Heart left ventricle (tissue), 16 donors: ENCODE results near the gene CEP128. TPM values are rescaled to one million over a fixed set of nuclear protein-coding genes. Genes with fewer than 3 reads are reported as not detected.

ENCODE experiments used
- ATAC-seq, 4 donors: fragments of 200-7000 bp; cut with Tn5 transposase; one replicate each; pipeline ENCODE4 v1.9.1; 2020 to 2022; ENCODE audit warnings: moderate library complexity in 4 of 4, mild to moderate bottlenecking in 3 of 4, moderate number of reproducible peaks in 1 of 4
- DNase-seq, 5 donors: peaks; one replicate each; pipeline ENCODE4 v3.0.0-alpha.2; 2020
- H3K27ac ChIP-seq, 12 donors: fragments of 200-600 bp; sonication (generic) in 4 of 12; one replicate each; pipeline versions ENCODE4 v1.5.0 to v1.8.0; 2016 to 2022; ENCODE audit warnings: mild to moderate bottlenecking in 2 of 12
- H3K27me3 ChIP-seq, 9 donors: fragments of 200-600 bp; sonication (generic) in 2 of 9; one replicate each; pipeline versions ENCODE4 v1.5.1 to v1.8.0; 2016 to 2022; ENCODE audit warnings: mild to moderate bottlenecking in 3 of 9
- H3K36me3 ChIP-seq, 9 donors: fragments of 200-600 bp; sonication (generic) in 2 of 9; one replicate each; pipeline versions ENCODE4 v1.5.0 to v1.8.0; 2018 to 2022; ENCODE audit warnings: mild to moderate bottlenecking in 2 of 9
- H3K4me1 ChIP-seq, 12 donors: fragments of 200-600 bp; sonication (generic) in 4 of 12; one replicate each; pipeline versions ENCODE4 v1.5.0 to v1.8.0; 2016 to 2022; ENCODE audit warnings: mild to moderate bottlenecking in 3 of 12
- H3K4me3 ChIP-seq, 12 donors: fragments of 200-600 bp; sonication (generic) in 4 of 12; one replicate each; pipeline versions ENCODE4 v1.5.0 to v1.8.0; 2017 to 2022; ENCODE audit warnings: mild to moderate bottlenecking in 9 of 12, moderate library complexity in 4 of 12
- H3K9me3 ChIP-seq, 12 donors: fragments of 200-600 bp; sonication (generic) in 4 of 12; one replicate each; pipeline versions ENCODE4 v1.5.0 to v1.8.0; 2016 to 2022; ENCODE audit warnings: mild to moderate bottlenecking in 1 of 12
- CTCF ChIP-seq, 12 donors: fragments of 200-600 bp; sonication (generic) in 4 of 12; IDR thresholded peaks; one replicate each; pipeline versions ENCODE4 v1.5.0 to v1.8.0; 2018 to 2022; ENCODE audit warnings: antibody characterized with exemption in 12 of 12, mild to moderate bottlenecking in 5 of 12
- POLR2A ChIP-seq, 2 donors: fragments of 450-650 bp; IDR thresholded peaks; one replicate each; pipeline ENCODE4 v1.6.1; 2017; ENCODE audit warnings: antibody characterized with exemption in 2 of 2, mild to moderate bottlenecking in 2 of 2, moderate library complexity in 2 of 2
- WGBS, 4 donors: extraction: QIAGEN DNeasy Blood & Tissue Kit in 2 of 4; methylation state at CpG; one replicate each; pipeline versions ENCODE4 v1.1.5 to v1.1.7; 2013 to 2018; 5-methylcytosine and 5-hydroxymethylcytosine counted together
- intact Hi-C, 10 donors: fragments of 100-400 bp; cut with DNase I; formaldehyde crosslinking; loops; one replicate each; pipeline versions ENCODE4 v1.11.1 to v1.14.2; 2022
- polyA plus RNA-seq, 2 donors: library from polyadenylated mRNA; stranded (reverse); fragments of 200-250 nt; gene quantifications; one replicate each; pipeline ENCODE4 v1.2.3, GENCODE V29; 2013
- total RNA-seq, 9 donors: library from RNA; depleted of rRNA in 2 of 9; stranded (reverse); fragments of >200 nt in 2 of 9; fragmentation: NEBNext Ultra II Directional in 3 of 9; extraction: Animal tissue kit (Norgen Biotek cat#: 25700) in 3 of 9; gene quantifications; one replicate each; pipeline versions ENCODE4 v1.1.0 to v1.2.4, GENCODE V29; 2016 to 2023
- donor health status: ischemic (EF 13 %, LVEDD 7.1; RV severe dilation, severe dysfunction).
- donor health status: healthy with polysubstance abuse.
- donor health status: DM: no; HTN: yes; CAD: no.
- donor health status: DM: no; HTN: no; CAD: no.
- donor health status: ischemic (EF 25% LVEDD 6.9; RV normal size, moderate dysfunction).
- donor health status: ischemic (EF 25% LVEDD 5.7; RV mildly dilated, moderate dysfunction).
- donor health status: healthy.
- donor health status: DM: yes; HTN: yes; CAD: no.
- donor health status: ischemic (EF 35%, LVEDD 5.7; RV mildly dilated, moderate dysfunction).
- donor health status: nonischemic (EF 11% LVEDD 7.7; RV severe dilation, severe dysfunction).
- donor health status: DM: yes; HTN: yes; CAD: no.
- donor health status: PGD.
- donor health status: ischemic (EF 29% LVEDD 5.4; RV normal size, mild dysfunction).
- donor health status: nonischemic (EF 23%, LVEDD 6.1; RV moderate dilation, normal function).

CEP128 gene
- total and polyA plus RNA-seq, 11 donors = 0.94 to 6.6 (median 3.4) TPM

GRCh38 chr14:80464531-80465149 lies 476.9 kb downstream of the CEP128 start:
- no peak overlapping the region for H3K27ac ChIP-seq
- no peaks in the 10 kb centered on the region for H3K9me3 ChIP-seq
- H3K4me1 ChIP-seq = no peaks in the 10 kb centered on the region
- H3K27me3 ChIP-seq = no peaks in the 10 kb centered on the region
- no peaks in the 10 kb centered on the region for H3K36me3 ChIP-seq
- no peak overlapping the region for H3K4me3 ChIP-seq
- no peak for TF ChIP-seq CTCF (IDR thresholded peaks at IDR 0.05)
- no peak for TF ChIP-seq POLR2A (IDR thresholded peaks at IDR 0.05)
- intact Hi-C loops = no loop called here
- no peak for DNase-seq
- 83 to 85% (median 84%) methylated on average over 15 of the region's 15 CpGs for WGBS, 4 donors
- no peak for ATAC-seq

GRCh38 chr14:80456209-80456608 lies 485.3 kb downstream of the CEP128 start:
- Histone ChIP-seq H3K27me3 (no peaks in the 10 kb centered on the region), H3K4me1 (no peaks in the 10 kb centered on the region), H3K36me3 (no peaks in the 10 kb centered on the region), H3K4me3 (no peak overlapping the region), H3K9me3 (peaks cover 0 to 10% (median 0%) of the 10 kb centered on the region in 12 donors), H3K27ac (no peak overlapping the region)
- no peak for TF ChIP-seq CTCF (IDR thresholded peaks at IDR 0.05)
- TF ChIP-seq POLR2A (IDR thresholded peaks at IDR 0.05) = no peak
- DNase-seq (no peak), ATAC-seq (peak in 1 of 4 donors; percentile 18)
- 79 to 91% (median 87%) methylated on average over 1 of the region's 1 CpG for WGBS, 4 donors
- intact Hi-C loops = no loop called here

GRCh38 chr14:80455031-80455430 lies 486.5 kb downstream of the CEP128 start:
- Histone ChIP-seq H3K36me3 (no peaks in the 10 kb centered on the region), H3K4me3 (peak overlapping the region in 1 of 12 donors; percentile 8), H3K4me1 (no peaks in the 10 kb centered on the region), H3K27ac (no peak overlapping the region), H3K9me3 (peaks cover 0 to 16% (median 0%) of the 10 kb centered on the region in 12 donors), H3K27me3 (no peaks in the 10 kb centered on the region)
- WGBS, 4 donors = 49 to 75% (median 63%) methylated on average over 6 of the region's 6 CpGs
- no peak for TF ChIP-seq POLR2A (IDR thresholded peaks at IDR 0.05)
- no peak for TF ChIP-seq CTCF (IDR thresholded peaks at IDR 0.05)
- intact Hi-C loops = no loop called here
- DNase-seq (no peak), ATAC-seq (no peak)

GRCh38 chr14:80448267-80448666 lies 493.3 kb downstream of the CEP128 start:
- DNase-seq (no peak), ATAC-seq (no peak)
- Histone ChIP-seq H3K4me1 (no peaks in the 10 kb centered on the region), H3K36me3 (no peaks in the 10 kb centered on the region), H3K27me3 (no peaks in the 10 kb centered on the region), H3K27ac (no peak overlapping the region), H3K9me3 (peaks cover 0 to 16% (median 0%) of the 10 kb centered on the region in 12 donors), H3K4me3 (no peak overlapping the region)
- 82 to 84% (median 84%) methylated on average over 3 of the region's 3 CpGs for WGBS, 4 donors
- TF ChIP-seq POLR2A (IDR thresholded peaks at IDR 0.05) = no peak
- no peak for TF ChIP-seq CTCF (IDR thresholded peaks at IDR 0.05)
- intact Hi-C loops = no loop called here
